D721Med (cell line): ENCODE data around the gene TBX3.

Experiments used
- DNase-seq: peaks from one replicate; pipeline ENCODE4 v3.0.0; 2011; ENCODE audit warnings: low spot score; ENCODE audit not compliant: insufficient read length
- FAIRE-seq: peaks from 2 replicates; lab custom pipeline; 2011; peaks lifted over from hg19 to GRCh38; lab: Jason Lieb, UNC
- TF ChIP-seq, protein P1 (sequence below): IDR thresholded peaks from 2 replicates; pipeline ENCODE4 v1.5.1; 2012; ENCODE audit warnings: mild to moderate bottlenecking, control low read depth; ENCODE audit not compliant: insufficient read depth; ENCODE audit errors: missing control alignments

Gene TBX3

DNA sequence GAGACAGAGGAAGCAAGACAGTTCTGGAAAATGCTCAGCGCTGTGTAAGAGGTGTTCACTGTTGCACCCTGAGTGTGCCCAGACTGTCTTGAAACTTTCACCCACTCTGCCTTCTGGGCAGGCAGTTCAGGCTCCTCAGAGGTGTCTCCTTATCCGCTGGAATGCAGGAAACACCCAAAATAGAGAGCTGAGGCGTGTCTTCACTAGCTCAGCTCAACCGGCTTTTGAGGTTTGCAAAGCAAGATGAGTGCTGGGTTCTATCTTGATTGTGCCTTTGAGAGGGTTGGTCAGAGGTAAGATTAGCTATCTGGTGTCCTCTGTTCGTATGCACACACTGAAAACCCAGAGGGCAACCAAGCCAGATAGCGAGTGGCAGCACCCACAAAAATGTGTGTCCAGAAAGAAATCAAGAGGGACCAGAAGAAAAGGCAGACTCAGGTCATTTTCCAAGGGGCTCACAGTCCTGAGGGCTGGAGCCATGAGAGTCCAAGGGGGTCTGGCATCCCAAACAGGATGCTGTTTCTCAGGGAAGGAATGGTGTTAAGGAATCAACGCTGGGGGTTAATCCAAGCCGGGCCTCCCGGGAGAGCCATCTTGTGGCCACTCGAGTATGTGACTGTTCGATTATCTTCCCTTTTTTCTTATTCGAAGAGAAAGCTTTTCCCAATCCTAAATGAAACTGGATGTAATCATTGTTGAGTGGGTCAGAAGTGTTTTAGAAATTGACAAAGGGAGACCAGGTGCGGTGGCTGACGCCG lies 47.1 kb downstream of the TBX3 start:
- FAIRE-seq (no peak), DNase-seq (no peak)
- TF ChIP-seq, protein P1, sequence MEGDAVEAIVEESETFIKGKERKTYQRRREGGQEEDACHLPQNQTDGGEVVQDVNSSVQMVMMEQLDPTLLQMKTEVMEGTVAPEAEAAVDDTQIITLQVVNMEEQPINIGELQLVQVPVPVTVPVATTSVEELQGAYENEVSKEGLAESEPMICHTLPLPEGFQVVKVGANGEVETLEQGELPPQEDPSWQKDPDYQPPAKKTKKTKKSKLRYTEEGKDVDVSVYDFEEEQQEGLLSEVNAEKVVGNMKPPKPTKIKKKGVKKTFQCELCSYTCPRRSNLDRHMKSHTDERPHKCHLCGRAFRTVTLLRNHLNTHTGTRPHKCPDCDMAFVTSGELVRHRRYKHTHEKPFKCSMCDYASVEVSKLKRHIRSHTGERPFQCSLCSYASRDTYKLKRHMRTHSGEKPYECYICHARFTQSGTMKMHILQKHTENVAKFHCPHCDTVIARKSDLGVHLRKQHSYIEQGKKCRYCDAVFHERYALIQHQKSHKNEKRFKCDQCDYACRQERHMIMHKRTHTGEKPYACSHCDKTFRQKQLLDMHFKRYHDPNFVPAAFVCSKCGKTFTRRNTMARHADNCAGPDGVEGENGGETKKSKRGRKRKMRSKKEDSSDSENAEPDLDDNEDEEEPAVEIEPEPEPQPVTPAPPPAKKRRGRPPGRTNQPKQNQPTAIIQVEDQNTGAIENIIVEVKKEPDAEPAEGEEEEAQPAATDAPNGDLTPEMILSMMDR = peak; percentile 26

DNA sequence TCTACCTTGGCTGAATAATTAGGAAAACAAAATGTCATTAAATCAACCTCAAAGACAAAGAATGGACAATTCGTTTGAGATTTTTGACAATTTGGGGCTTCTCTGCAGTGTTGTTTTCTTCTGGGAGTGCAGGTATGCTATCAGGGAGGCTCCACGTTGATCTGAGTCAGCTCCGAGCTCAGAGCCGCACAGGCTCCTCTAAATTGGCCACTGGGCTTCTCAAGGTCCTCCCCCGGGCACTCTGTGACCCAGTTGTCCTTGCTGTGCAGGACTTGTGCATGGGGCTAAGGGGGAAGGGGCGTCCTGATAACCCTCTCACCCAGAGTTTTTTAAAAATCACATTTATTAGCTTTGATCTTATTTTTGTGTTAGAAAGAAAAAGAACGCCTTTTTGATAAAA lies 52.7 kb downstream of the TBX3 start:
- DNase-seq (no peak), FAIRE-seq (no peak)
- TF ChIP-seq, protein P1 = no peak

DNA sequence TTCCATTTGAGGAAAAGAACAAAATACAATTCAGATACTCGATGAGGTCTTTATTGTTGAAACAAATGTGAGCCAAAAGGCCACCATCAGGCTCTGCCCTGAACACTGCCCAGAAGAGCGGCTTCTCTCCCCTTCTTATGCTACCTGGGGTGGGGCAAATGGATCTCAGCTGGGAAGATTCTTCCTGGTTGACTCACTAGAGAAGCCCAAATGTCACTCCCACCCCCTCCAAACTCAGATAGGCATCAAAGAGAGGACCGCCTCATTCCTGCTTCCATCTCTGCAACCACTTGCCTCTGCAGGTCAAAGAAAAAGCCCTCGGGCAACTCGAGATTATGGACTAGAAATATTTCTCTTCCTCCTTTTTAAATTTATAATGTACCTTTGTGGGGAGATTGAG lies 55.8 kb downstream of the TBX3 start:
- TF ChIP-seq, protein P1 = no peak
- no peak for DNase-seq
- no peak for FAIRE-seq

DNA sequence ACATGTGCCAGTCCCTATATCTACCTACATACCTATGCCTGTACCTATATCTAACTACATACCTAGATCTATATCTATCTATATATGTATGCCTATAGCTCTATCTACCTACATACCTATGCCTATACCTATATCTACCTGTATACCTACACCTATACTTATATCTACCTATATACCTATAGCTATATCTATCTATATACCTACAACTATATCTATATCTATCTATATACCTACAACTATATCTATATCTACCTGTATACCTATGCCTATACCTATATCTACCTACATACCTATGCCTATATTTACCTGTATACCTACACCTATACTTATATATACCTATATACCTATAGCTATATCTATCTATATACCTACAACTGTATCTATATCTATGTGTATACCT lies 56.6 kb downstream of the TBX3 start:
- DNase-seq = no peak
- TF ChIP-seq, protein P1 = no peak
- FAIRE-seq = no peak

DNA sequence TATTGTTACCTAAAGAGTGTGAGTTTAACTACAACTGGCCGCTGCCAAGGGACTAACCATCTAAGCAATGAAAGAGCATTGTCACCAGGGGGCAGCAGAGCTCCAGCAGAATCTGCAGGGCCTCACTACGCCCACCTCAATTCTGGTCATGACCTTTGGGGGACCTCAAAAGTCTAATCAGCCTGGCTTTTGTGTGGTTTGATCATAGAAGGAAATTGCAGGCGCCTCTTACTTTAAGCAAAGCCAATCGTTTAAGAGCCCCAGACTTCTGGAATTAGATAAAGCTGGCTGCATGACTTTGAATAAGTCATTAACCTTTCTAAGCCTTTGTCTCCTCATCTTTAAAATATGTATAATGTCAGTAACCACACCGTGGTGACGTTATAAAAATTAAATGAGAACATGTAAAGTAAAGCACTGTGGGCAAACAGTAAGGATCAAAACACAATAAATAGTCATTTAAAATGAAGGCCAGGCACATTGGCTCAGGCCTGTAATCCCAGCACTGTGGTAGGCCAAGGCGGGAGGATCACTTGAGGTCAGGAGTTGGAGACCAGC lies 58.6 kb downstream of the TBX3 start:
- FAIRE-seq (no peak), DNase-seq (no peak)
- TF ChIP-seq, protein P1 = peak; percentile 71

DNA sequence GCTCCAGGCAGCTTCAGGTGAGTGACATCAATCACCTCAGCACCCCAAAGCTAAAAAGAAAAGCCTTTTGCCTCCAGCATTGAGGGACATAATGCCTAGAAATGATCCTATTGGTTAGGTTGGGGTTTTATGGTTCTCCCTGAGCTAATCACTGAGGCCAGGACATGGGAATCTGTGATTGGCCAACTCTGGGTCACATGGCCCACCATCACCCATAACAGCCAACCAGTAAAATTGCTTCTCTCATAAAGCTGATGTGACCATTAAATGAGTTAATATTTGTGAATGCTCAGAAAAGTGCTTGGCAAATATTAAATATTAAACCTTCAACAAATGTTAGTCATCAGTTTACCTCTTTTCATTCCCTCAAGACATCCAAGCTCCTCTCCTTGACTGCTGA lies 60.2 kb downstream of the TBX3 start:
- FAIRE-seq = no peak

More for the DNA sequence above, 60.2 kb downstream of the TBX3 start:
- DNase-seq = no peak
- TF ChIP-seq, protein P1 = no peak
